A673 (cell line): Measurements from ENCODE around the gene SMAD4. TPM values are rescaled to one million over a fixed set of nuclear protein-coding genes. Genes with fewer than 3 reads are reported as not detected.

ENCODE experiments used
- BruUV-seq: library from RNA; stranded (reverse); fragments of 400-500 nt; replicated peaks from 2 replicates; lab custom pipeline; 2021; lab: Mats Ljungman, UMichigan
- CTCF ChIA-PET: fragments of 300-600 bp; sonication (Branson Sonifier 250); formaldehyde crosslinking; loops from one replicate; lab custom pipeline; 2022; ENCODE audit warnings: antibody characterized with exemption; lab: Charles Lee
- POLR2A ChIA-PET: fragments of 300-600 bp; sonication (Branson Sonifier 250); formaldehyde crosslinking; loops from one replicate; lab custom pipeline; 2022; ENCODE audit warnings: antibody characterized with exemption; ENCODE audit not compliant: low non-redundant PET; lab: Charles Lee
- DNase-seq: peaks from one replicate; pipeline ENCODE4 v3.0.0-alpha.2; 2015; ENCODE audit warnings: low spot score
- H3K27ac ChIP-seq: fragments of 200-600 bp; sonication (generic); 2 replicates; pipeline ENCODE4 v1.5.1; 2016; ENCODE audit warnings: mixed run types, low read depth, mild to moderate bottlenecking, mixed read lengths, antibody characterized with exemption, low read length; ENCODE audit not compliant: poor library complexity, severe bottlenecking
- H3K27me3 ChIP-seq: fragments of 200-600 bp; sonication (generic); replicated peaks from 2 replicates; pipeline ENCODE4 v1.6.1; 2017; ENCODE audit warnings: mixed run types, low read depth, mild to moderate bottlenecking, mixed read lengths, antibody characterized with exemption, low read length; ENCODE audit not compliant: insufficient read depth, poor library complexity
- H3K36me3 ChIP-seq: fragments of 200-600 bp; sonication (generic); 2 replicates; pipeline ENCODE4 v1.6.1; 2016; ENCODE audit warnings: mixed run types, mild to moderate bottlenecking, mixed read lengths, antibody characterized with exemption, low read length; ENCODE audit not compliant: insufficient read depth, poor library complexity, severe bottlenecking
- H3K4me1 ChIP-seq: fragments of 200-600 bp; sonication (generic); 2 replicates; pipeline ENCODE4 v1.6.1; 2017; ENCODE audit warnings: mixed run types, mild to moderate bottlenecking, mixed read lengths, antibody characterized with exemption, low read length; ENCODE audit not compliant: insufficient read depth, poor library complexity, severe bottlenecking
- H3K4me3 ChIP-seq: fragments of 200-600 bp; sonication (generic); 2 replicates; pipeline ENCODE4 v1.5.1; 2016; ENCODE audit warnings: low read depth, mixed run types, mild to moderate bottlenecking, mixed read lengths, low read length; ENCODE audit not compliant: poor library complexity, severe bottlenecking
- H3K9me3 ChIP-seq: fragments of 200-600 bp; sonication (generic); 2 replicates; pipeline ENCODE4 v1.6.1; 2016; ENCODE audit warnings: mixed run types, low read depth, mild to moderate bottlenecking, mixed read lengths, antibody characterized with exemption, low read length; ENCODE audit not compliant: poor library complexity, severe bottlenecking
- CTCF ChIP-seq: fragments of 300-800, 200-600 bp; sonication (generic); conservative IDR thresholded peaks from 2 replicates; pipeline ENCODE4 v1.5.1; 2017; ENCODE audit warnings: low read depth, mild to moderate bottlenecking, antibody characterized with exemption, low read length, moderate library complexity, mixed read lengths
- EZH2 ChIP-seq: fragments of 200-600 bp; sonication (generic); IDR thresholded peaks from 2 replicates; pipeline ENCODE4 v1.6.1; 2017; ENCODE audit warnings: borderline replicate concordance, low read depth, mild to moderate bottlenecking, mixed read lengths, antibody characterized with exemption, low read length; ENCODE audit not compliant: poor library complexity, severe bottlenecking
- intact Hi-C: fragments of 100-400 bp; cut with micrococcal nuclease; formaldehyde crosslinking; loops from one replicate; pipeline ENCODE4 v1.10.0; 2022; ENCODE audit not compliant: unreplicated experiment
- total RNA-seq: library from RNA; stranded (reverse); gene quantifications from 2 replicates; pipeline ENCODE4 v1.2.3, GENCODE V29; 2021

Gene SMAD4
- total RNA-seq, 1 experiment from 2014 or later, result 120 TPM

GRCh38 chr18:51123936-51124486 lies 94.0 kb downstream of the SMAD4 start:
- ChIA-PET CTCF (interaction anchor here (0.6 kb wide), 1 partner anchor 142 kb away, joined by 5 read pairs; no protein-coding TSS in a partner anchor), POLR2A (no interaction called here)
- no peaks in the 10 kb centered on the region for H3K36me3 ChIP-seq
- BruUV-seq, result no TSS peak
- peaks cover 3% of the 10 kb centered on the region for H3K4me1 ChIP-seq
- H3K27me3 ChIP-seq, result no peaks in the 10 kb centered on the region
- H3K9me3 ChIP-seq, result no peaks in the 10 kb centered on the region
- no peak for DNase-seq
- H3K27ac ChIP-seq, result no peak overlapping the region
- TF ChIP-seq EZH2, result no peak
- no peak for TF ChIP-seq CTCF
- intact Hi-C loops, result no loop called here
- no peak overlapping the region for H3K4me3 ChIP-seq

- no TSS peak for BruUV-seq
- ChIA-PET CTCF (no interaction called here), POLR2A (no interaction called here)
- H3K27ac ChIP-seq, result no peak overlapping the region
- TF ChIP-seq CTCF (no peak), EZH2 (no peak)
- no peak for DNase-seq
- no peaks in the 10 kb centered on the region for H3K9me3 ChIP-seq
- intact Hi-C loops, result no loop called here
- H3K4me3 ChIP-seq, result no peak overlapping the region
- no peaks in the 10 kb centered on the region for H3K27me3 ChIP-seq
- H3K36me3 ChIP-seq, result no peaks in the 10 kb centered on the region
- H3K4me1 ChIP-seq, result peaks cover 3% of the 10 kb centered on the region
These were observed 96.0 kb downstream of the SMAD4 start for GRCh38 chr18:51125976-51126375.

- no TSS peak for BruUV-seq
- Histone ChIP-seq H3K36me3 (no peaks in the 10 kb centered on the region), H3K27ac (no peak overlapping the region), H3K4me3 (no peak overlapping the region), H3K27me3 (no peaks in the 10 kb centered on the region), H3K4me1 (peaks cover 3% of the 10 kb centered on the region), H3K9me3 (no peaks in the 10 kb centered on the region)
- ChIA-PET POLR2A (no interaction called here), CTCF (no interaction called here)
- no peak for DNase-seq
- TF ChIP-seq EZH2, result no peak
- no peak for TF ChIP-seq CTCF
- intact Hi-C loops, result no loop called here
These were observed 97.7 kb downstream of the SMAD4 start for GRCh38 chr18:51127664-51128063.
